Measurements from ENCODE around the gene PCNX2. TPM values are rescaled to one million over a fixed set of nuclear protein-coding genes. Genes with fewer than 3 reads are reported as not detected.

PCNX2 gene
- total and polyA plus RNA-seq, 2 of the 8 experiments (the other 6 are each of a cell fraction or from before 2014, with no cell fraction given) = 46.1 to 57.6 TPM

DNA sequence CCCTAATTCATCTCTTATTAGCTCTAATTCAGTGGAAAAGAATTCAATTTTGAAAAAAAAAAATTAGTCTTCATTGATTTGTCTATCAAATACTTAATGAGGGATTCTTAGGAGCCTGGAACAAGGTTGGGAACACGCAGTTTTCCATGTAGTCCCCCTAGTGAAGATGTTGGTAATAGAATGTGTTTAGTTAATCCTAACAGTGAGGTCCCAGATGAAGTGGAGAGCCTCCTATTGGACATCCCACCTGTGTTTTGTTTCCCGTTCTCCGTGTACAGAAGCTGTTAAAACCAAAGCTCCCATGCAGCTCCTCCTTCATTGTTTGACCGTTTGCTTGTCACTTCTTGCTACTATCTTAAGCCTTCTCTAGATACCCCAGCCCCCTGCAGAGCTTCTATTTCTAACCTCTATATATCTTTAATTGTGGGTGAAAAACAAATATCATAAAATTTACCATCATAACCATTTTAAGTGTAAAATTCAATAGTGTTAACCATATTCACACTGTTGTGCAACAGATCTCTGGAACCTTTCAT lies 67.5 kb downstream of the PCNX2 start (continued):
- no peak for TF ChIP-seq HDAC2 (IDR thresholded peaks at IDR 0.05; ENCODE audit: borderline replicate concordance in 1 of 2, low read depth in 2 of 2, low read length in 2 of 2)
